Common myeloid progenitor, CD34-positive (primary cell): ENCODE measurements around the gene B3GAT3.
"Not testable (repeated sequence)": the region's sequence is repeated elsewhere in the genome, so short reads cannot be mapped to it uniquely, and the experiment has no call there.

Experiments
- CTCF ChIA-PET: fragments of 350-600 bp; sonication (Branson Sonifier 250); formaldehyde crosslinking; loops from one replicate; lab custom pipeline; 2021; ENCODE audit warnings: antibody characterized with exemption; lab: Charles Lee
- POLR2A ChIA-PET: fragments of 350-600 bp; sonication (Branson Sonifier 250); formaldehyde crosslinking; loops from one replicate; lab custom pipeline; 2021; ENCODE audit warnings: antibody characterized with exemption; lab: Charles Lee
- DNase-seq, 3 donors: peaks; one replicate each; pipeline versions ENCODE4 v3.0.0 to v3.0.0-alpha.2; 2013
- H3K27ac ChIP-seq, 2 experiments: 1 replicate in 1 of 2; 2 replicates in 1 of 2; pipeline ENCODE4 v1.7.0; 2013; ENCODE audit warnings: inconsistent platforms in 2 of 2, low read length in 2 of 2, mild to moderate bottlenecking in 2 of 2, low read depth in 1 of 2, moderate library complexity in 1 of 2; ENCODE audit not compliant: severe bottlenecking in 2 of 2, insufficient read depth in 1 of 2, poor library complexity in 1 of 2
- H3K27me3 ChIP-seq, 5 experiments: replicated peaks in 2 of 5; 1 replicate in 3 of 5; 2 replicates in 2 of 5; pipeline versions ENCODE4 v1.6.1 to v1.7.0; 2013; ENCODE audit warnings: low read length in 4 of 5, mild to moderate bottlenecking in 2 of 5, moderate library complexity in 2 of 5, inconsistent platforms in 1 of 5; ENCODE audit not compliant: insufficient read depth in 5 of 5, control insufficient read depth in 4 of 5
- H3K36me3 ChIP-seq, 4 experiments: 1 replicate in 2 of 4; 2 replicates in 2 of 4; pipeline versions ENCODE4 v1.6.1 to v1.7.0; 2013; ENCODE audit warnings: low read length in 3 of 4, control low read depth in 1 of 4, mild to moderate bottlenecking in 1 of 4; ENCODE audit not compliant: control insufficient read depth in 4 of 4, insufficient read depth in 4 of 4
- H3K4me1 ChIP-seq, 4 experiments: 1 replicate in 3 of 4; 2 replicates in 1 of 4; pipeline versions ENCODE4 v1.6.1 to v1.7.1; 2013; ENCODE audit warnings: low read length in 3 of 4, mild to moderate bottlenecking in 3 of 4, control low read depth in 1 of 4, inconsistent platforms in 1 of 4, moderate library complexity in 1 of 4; ENCODE audit not compliant: control insufficient read depth in 4 of 4, insufficient read depth in 4 of 4; ENCODE audit errors: control extremely low read depth in 1 of 4
- H3K4me3 ChIP-seq, 7 experiments: 1 replicate in 4 of 7; 2 replicates in 3 of 7; pipeline versions ENCODE4 v1.5.1 to v1.7.0; 2013; ENCODE audit warnings: mild to moderate bottlenecking in 7 of 7, low read length in 6 of 7, moderate library complexity in 6 of 7, inconsistent platforms in 2 of 7, low read depth in 2 of 7, control low read depth in 1 of 7; ENCODE audit not compliant: insufficient read depth in 4 of 7, control insufficient read depth in 1 of 7; ENCODE audit errors: extremely low read depth in 1 of 7
- H3K9me3 ChIP-seq, 5 experiments: 1 replicate in 4 of 5; 2 replicates in 1 of 5; pipeline versions ENCODE4 v1.6.1 to v1.7.1; 2013; ENCODE audit warnings: low read length in 4 of 5, mild to moderate bottlenecking in 2 of 5, inconsistent platforms in 1 of 5, low read depth in 1 of 5, moderate library complexity in 1 of 5; ENCODE audit not compliant: control insufficient read depth in 4 of 5, insufficient read depth in 2 of 5; ENCODE audit errors: control extremely low read depth in 1 of 5
- WGBS: methylation state at CpG from one replicate; pipeline ENCODE4 v1.1.5; 2013; ENCODE audit not compliant: insufficient coverage; 5-methylcytosine and 5-hydroxymethylcytosine counted together

B3GAT3 gene

GRCh38 chr11:62622476-62623089 is 797 bp upstream of the B3GAT3 start:
- H3K27ac ChIP-seq = peak overlapping the region; percentile 72 to 83
- ChIA-PET POLR2A (interaction anchor here (1.5 to 2.4 kb wide), 3 partner anchors 18 to 43 kb away, joined by 5 to 17 read pairs (median 5); partner anchors contain the start of genes C11orf98 and CSKMT), CTCF (interaction anchor here (0.6 to 4.6 kb wide), 6 partner anchors 12 to 133 kb away, joined by 3 to 18 read pairs (median 4); partner anchors contain the start of genes LBHD1 and UQCC3)
- H3K4me1 ChIP-seq = peaks cover 8 to 35% (median 30%) of the 10 kb centered on the region in 4 experiments
- 96% methylated on average over 4 of the region's 7 CpGs for WGBS
- H3K9me3 ChIP-seq = no peaks in the 10 kb centered on the region
- H3K36me3 ChIP-seq = peaks cover 9 to 30% (median 25%) of the 10 kb centered on the region in 4 experiments
- peak in 1 of 3 donors; percentile 28 for DNase-seq
- H3K4me3 ChIP-seq = peak overlapping the region in 2 of 7 experiments; percentile 74 to 85
- no peaks in the 10 kb centered on the region for H3K27me3 ChIP-seq

- DNase-seq = no peak
- POLR2A ChIA-PET = interaction anchor here (0.5 to 2.4 kb wide), 7 partner anchors 9 to 362 kb away, joined by 3 to 17 read pairs (median 4); partner anchors contain the start of genes C11orf98, CSKMT, GANAB and TUT1
Observed at GRCh38 chr11:62621027-62621566, 689 bp downstream of the B3GAT3 start.

GRCh38 chr11:62616957-62617356 is 4.8 kb downstream of the B3GAT3 start:
- POLR2A ChIA-PET, H3K4me3 ChIP-seq, H3K27me3 ChIP-seq, DNase-seq, H3K9me3 ChIP-seq, CTCF ChIA-PET, H3K27ac ChIP-seq: not testable (repeated sequence)
- H3K4me1 ChIP-seq = peaks cover 8 to 30% (median 24%) of the 10 kb centered on the region in 4 experiments
- peaks cover 0 to 29% (median 23%) of the 10 kb centered on the region in 4 experiments for H3K36me3 ChIP-seq
- WGBS = 100% methylated on average over 5 of the region's 14 CpGs

More at GRCh38 chr11:62621027-62621566, 689 bp downstream of the B3GAT3 start:
- H3K27ac ChIP-seq = peak overlapping the region; percentile 72 to 83
- H3K4me1 ChIP-seq = peaks cover 8 to 35% (median 29%) of the 10 kb centered on the region in 4 experiments
- peaks cover 5 to 30% (median 25%) of the 10 kb centered on the region in 4 experiments for H3K36me3 ChIP-seq
- CTCF ChIA-PET = interaction anchor here (1.0 to 4.6 kb wide), 5 partner anchors 10 to 51 kb away, joined by 3 to 18 read pairs (median 3); partner anchors contain the start of genes LBHD1 and UQCC3
- WGBS = 33% methylated on average over 6 of the region's 8 CpGs
- H3K4me3 ChIP-seq = peak overlapping the region; percentile 50 to 96 (median 78)
- H3K27me3 ChIP-seq = no peaks in the 10 kb centered on the region
- H3K9me3 ChIP-seq = no peaks in the 10 kb centered on the region

- ChIA-PET CTCF (interaction anchor here (2.2 kb wide), 1 partner anchor 24 kb away, joined by 4 read pairs; the partner anchor contains the start of gene TUT1), POLR2A (no interaction called here)
- Histone ChIP-seq H3K4me3 (no peak overlapping the region), H3K27me3 (no peaks in the 10 kb centered on the region), H3K36me3 (peaks cover 0 to 32% (median 23%) of the 10 kb centered on the region in 4 experiments), H3K9me3 (no peaks in the 10 kb centered on the region), H3K27ac (no peak overlapping the region), H3K4me1 (peaks cover under 1 to 32% (median 27%) of the 10 kb centered on the region in 4 experiments)
- 100% methylated on average over 3 of the region's 7 CpGs for WGBS
- DNase-seq = no peak
Observed at GRCh38 chr11:62615521-62615920, 6.3 kb downstream of the B3GAT3 start.

GRCh38 chr11:62614275-62614674 is 7.5 kb downstream of the B3GAT3 start:
- no peak for DNase-seq
- 89% methylated on average over 5 of the region's 8 CpGs for WGBS
- Histone ChIP-seq H3K4me3 (no peak overlapping the region), H3K27me3 (no peaks in the 10 kb centered on the region), H3K36me3 (peaks cover 0 to 44% (median 27%) of the 10 kb centered on the region in 4 experiments), H3K4me1 (peaks cover 0 to 33% (median 25%) of the 10 kb centered on the region in 4 experiments), H3K9me3 (no peaks in the 10 kb centered on the region), H3K27ac (peak overlapping the region in 1 of 2 experiments; percentile 25)
- CTCF ChIA-PET = interaction anchor here (1.5 to 2.2 kb wide), 3 partner anchors 10 to 27 kb away, joined by 3 to 5 read pairs (median 4); partner anchors contain the start of gene TUT1
- POLR2A ChIA-PET = interaction anchor here (3.4 kb wide), 1 partner anchor 12 kb away, joined by 10 read pairs; the partner anchor contains the start of gene MTA2

- Histone ChIP-seq H3K4me3 (peak overlapping the region in 2 of 7 experiments; percentile 7 to 75), H3K27me3 (no peaks in the 10 kb centered on the region), H3K4me1 (peaks cover 0 to 40% (median 28%) of the 10 kb centered on the region in 4 experiments), H3K9me3 (no peaks in the 10 kb centered on the region), H3K36me3 (peaks cover under 1 to 54% (median 32%) of the 10 kb centered on the region in 4 experiments), H3K27ac (no peak overlapping the region)
- CTCF ChIA-PET = interaction anchor here (0.5 to 3.9 kb wide), 8 partner anchors 11 to 62 kb away, joined by 3 to 15 read pairs (median 3); no protein-coding TSS in a partner anchor
- POLR2A ChIA-PET = interaction anchor here (3.4 kb wide), 1 partner anchor 11 kb away, joined by 10 read pairs; the partner anchor contains the start of gene MTA2
- no peak for DNase-seq
- 84% methylated on average over 10 of the region's 15 CpGs for WGBS
Observed at GRCh38 chr11:62613291-62613778, 8.5 kb downstream of the B3GAT3 start.
